ENCODE measurements around the gene LAIR1.
"Not testable (repeated sequence)": the region's sequence is repeated elsewhere in the genome, so short reads cannot be mapped to it uniquely, and the experiment has no call there.

The LAIR1 gene

DNA sequence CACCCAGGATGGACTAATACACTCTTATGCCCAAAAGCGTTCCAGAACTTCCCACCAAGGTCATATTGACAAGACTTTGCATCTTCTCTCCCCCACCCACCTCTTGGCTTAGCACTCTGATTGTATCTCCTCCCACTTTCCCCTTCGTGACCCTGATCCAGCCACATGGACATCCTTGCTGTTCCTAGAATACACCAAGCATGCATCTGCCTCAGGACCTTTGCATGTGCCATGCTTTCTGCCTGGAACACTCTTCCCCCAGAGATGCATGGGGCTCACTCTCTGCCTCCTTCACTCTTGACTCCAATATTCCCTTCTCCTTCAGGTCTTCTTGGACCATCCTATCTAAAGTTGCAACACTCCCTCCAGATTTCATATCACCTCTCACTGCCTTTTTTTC is 16.2 kb upstream of the LAIR1 start:
- Histone ChIP-seq H3K9me3 (ENCODE audit: control insufficient read depth, insufficient read depth, low read length) (peaks cover 1% of the 10 kb centered on the region), H3K4me3 (ENCODE audit: low read length) (no peak overlapping the region), H3K36me3 (ENCODE audit: control insufficient read depth, insufficient read depth, low read length) (no peaks in the 10 kb centered on the region), H3K4me1 (ENCODE audit: control insufficient read depth, insufficient read depth, low read length) (no peaks in the 10 kb centered on the region), H3K27me3 (ENCODE audit: control insufficient read depth, insufficient read depth, low read length) (no peaks in the 10 kb centered on the region), H3K27ac (ENCODE audit: low read length) (no peak overlapping the region)
- DNase-seq (ENCODE audit: low read depth, low spot score) = no peak
- no CpG with 5 or more reads among the region's 2 CpGs for whole genome bisulfite sequencing (ENCODE audit: insufficient coverage, insufficient read length)

GRCh38 chr19:54379187-54379678 is 14.5 kb upstream of the LAIR1 start:
- no peaks in the 10 kb centered on the region for H3K36me3 ChIP-seq (ENCODE audit: control insufficient read depth, insufficient read depth, low read length)
- no peak overlapping the region for H3K27ac ChIP-seq (ENCODE audit: low read length)
- no peaks in the 10 kb centered on the region; the same call in 1 of the 2 replicates for H3K4me1 ChIP-seq (ENCODE audit: control insufficient read depth, insufficient read depth, low read length)
- DNase-seq (ENCODE audit: low read depth, low spot score) = no peak
- H3K27me3 ChIP-seq (ENCODE audit: control insufficient read depth, insufficient read depth, low read length) = no peaks in the 10 kb centered on the region
- WGBS (ENCODE audit: insufficient coverage, insufficient read length) = no CpG with 5 or more reads among the region's 5 CpGs
- no peak overlapping the region for H3K4me3 ChIP-seq (ENCODE audit: low read length)
- H3K9me3 ChIP-seq (ENCODE audit: control insufficient read depth, insufficient read depth, low read length) = peaks cover 1% of the 10 kb centered on the region

GRCh38 chr19:54376610-54377285 is 12.0 kb upstream of the LAIR1 start:
- Histone ChIP-seq H3K36me3 (ENCODE audit: control insufficient read depth, insufficient read depth, low read length) (no peaks in the 10 kb centered on the region), H3K9me3 (ENCODE audit: control insufficient read depth, insufficient read depth, low read length) (peaks cover 1% of the 10 kb centered on the region), H3K27me3 (ENCODE audit: control insufficient read depth, insufficient read depth, low read length) (no peaks in the 10 kb centered on the region), H3K4me1 (ENCODE audit: control insufficient read depth, insufficient read depth, low read length) (no peaks in the 10 kb centered on the region; the same call in 1 of the 2 replicates), H3K27ac (ENCODE audit: low read length) (no peak overlapping the region), H3K4me3 (ENCODE audit: low read length) (no peak overlapping the region)
- no CpG with 5 or more reads among the region's 11 CpGs for WGBS (ENCODE audit: insufficient coverage, insufficient read length)
- no peak for DNase-seq (ENCODE audit: low read depth, low spot score)

DNA sequence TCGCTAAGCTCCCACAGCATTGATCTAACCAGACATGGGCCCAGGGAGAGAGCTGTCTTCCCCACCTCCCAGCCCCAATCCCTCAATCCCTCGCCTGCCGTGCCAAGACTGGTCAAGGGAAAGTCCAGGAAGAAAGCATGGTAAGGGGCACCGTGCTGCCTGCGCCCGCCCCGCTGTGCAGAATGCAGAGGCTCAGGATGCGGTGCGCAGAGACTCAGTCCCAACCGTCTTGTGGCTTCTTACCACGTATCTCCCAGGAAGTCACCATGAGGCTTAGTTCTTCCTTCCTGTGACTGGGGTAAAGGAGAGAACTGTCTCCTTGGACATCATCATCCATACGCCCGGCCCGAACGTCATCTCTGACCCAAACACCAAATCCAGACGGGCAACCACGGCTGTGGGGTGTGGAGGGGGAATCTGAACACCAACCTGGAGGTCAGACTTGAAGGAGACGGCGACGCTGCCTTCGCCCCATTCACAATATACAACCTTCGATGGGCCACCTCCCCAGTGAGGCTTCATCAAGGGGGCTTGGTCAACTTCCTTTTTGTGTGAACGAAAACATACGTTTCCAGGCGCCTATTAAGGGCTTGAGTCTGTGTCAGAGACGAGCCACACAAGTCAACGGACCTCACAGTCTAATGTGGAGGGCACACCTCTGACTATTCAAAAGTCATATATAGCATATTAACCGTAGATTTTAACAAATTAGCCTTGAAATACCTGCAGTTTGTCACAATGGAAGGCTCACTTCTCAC is 10.6 kb upstream of the LAIR1 start:
- H3K36me3 ChIP-seq (ENCODE audit: control insufficient read depth, insufficient read depth, low read length); H3K9me3 ChIP-seq (ENCODE audit: control insufficient read depth, insufficient read depth, low read length); H3K27ac ChIP-seq (ENCODE audit: low read length); H3K4me3 ChIP-seq (ENCODE audit: low read length); H3K27me3 ChIP-seq (ENCODE audit: control insufficient read depth, insufficient read depth, low read length); H3K4me1 ChIP-seq (ENCODE audit: control insufficient read depth, insufficient read depth, low read length); DNase-seq (ENCODE audit: low read depth, low spot score): not testable (repeated sequence)
- WGBS (ENCODE audit: insufficient coverage, insufficient read length) = no CpG with 5 or more reads among the region's 28 CpGs

DNA sequence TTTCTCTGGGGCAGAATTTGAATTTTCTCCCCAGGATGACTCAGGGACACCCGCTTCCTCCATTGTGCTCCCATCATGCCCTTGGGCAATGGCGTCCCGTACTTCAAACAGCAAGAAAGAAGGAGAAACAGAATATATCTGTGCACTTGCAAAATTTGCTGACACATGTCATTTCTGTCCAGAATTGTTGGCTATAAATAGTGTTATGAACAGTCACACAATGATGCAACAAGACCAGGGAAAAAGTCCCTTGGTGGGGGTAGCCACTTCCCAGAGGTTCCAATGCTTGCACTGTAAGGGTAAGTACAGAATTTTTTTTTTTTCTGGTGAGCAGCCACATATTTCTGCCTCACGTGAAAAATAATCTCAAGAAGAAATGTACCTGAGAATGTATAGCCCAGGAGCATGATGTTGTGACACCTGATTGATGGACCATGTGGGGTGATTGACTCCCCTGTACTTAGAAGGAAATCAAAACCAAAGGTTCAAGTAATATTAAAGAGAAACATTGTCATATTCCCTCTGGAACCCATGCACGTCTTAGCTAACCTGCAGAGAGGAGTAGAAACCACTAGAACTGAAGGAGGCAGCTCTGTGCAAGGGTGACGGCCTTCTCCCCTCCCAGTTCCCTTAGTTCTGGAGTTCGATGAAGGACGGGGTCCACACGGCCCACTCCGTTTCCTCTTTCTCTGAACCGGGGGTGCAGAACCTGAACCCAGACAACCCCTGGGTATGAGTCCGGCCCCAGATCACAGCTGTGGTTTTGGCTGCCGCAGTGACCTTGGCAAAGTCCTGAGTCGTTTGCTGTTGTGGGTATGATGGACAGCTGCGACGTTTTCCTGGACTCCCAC is 9.3 kb upstream of the LAIR1 start:
- Histone ChIP-seq H3K4me3 (ENCODE audit: low read length) (no peak overlapping the region), H3K36me3 (ENCODE audit: control insufficient read depth, insufficient read depth, low read length) (no peaks in the 10 kb centered on the region), H3K9me3 (ENCODE audit: control insufficient read depth, insufficient read depth, low read length) (peaks cover 1% of the 10 kb centered on the region), H3K4me1 (ENCODE audit: control insufficient read depth, insufficient read depth, low read length) (no peaks in the 10 kb centered on the region; the same call in 1 of the 2 replicates), H3K27me3 (ENCODE audit: control insufficient read depth, insufficient read depth, low read length) (no peaks in the 10 kb centered on the region), H3K27ac (ENCODE audit: low read length) (no peak overlapping the region)
- no CpG with 5 or more reads among the region's 16 CpGs for WGBS (ENCODE audit: insufficient coverage, insufficient read length)
- DNase-seq (ENCODE audit: low read depth, low spot score) = no peak

GRCh38 chr19:54371453-54371852 is 6.7 kb upstream of the LAIR1 start:
- WGBS (ENCODE audit: insufficient coverage, insufficient read length) = no CpG with 5 or more reads among the region's 5 CpGs
- DNase-seq (ENCODE audit: low read depth, low spot score); H3K27ac ChIP-seq (ENCODE audit: low read length); H3K9me3 ChIP-seq (ENCODE audit: control insufficient read depth, insufficient read depth, low read length); H3K4me3 ChIP-seq (ENCODE audit: low read length); H3K4me1 ChIP-seq (ENCODE audit: control insufficient read depth, insufficient read depth, low read length); H3K27me3 ChIP-seq (ENCODE audit: control insufficient read depth, insufficient read depth, low read length); H3K36me3 ChIP-seq (ENCODE audit: control insufficient read depth, insufficient read depth, low read length): not testable (repeated sequence)

DNA sequence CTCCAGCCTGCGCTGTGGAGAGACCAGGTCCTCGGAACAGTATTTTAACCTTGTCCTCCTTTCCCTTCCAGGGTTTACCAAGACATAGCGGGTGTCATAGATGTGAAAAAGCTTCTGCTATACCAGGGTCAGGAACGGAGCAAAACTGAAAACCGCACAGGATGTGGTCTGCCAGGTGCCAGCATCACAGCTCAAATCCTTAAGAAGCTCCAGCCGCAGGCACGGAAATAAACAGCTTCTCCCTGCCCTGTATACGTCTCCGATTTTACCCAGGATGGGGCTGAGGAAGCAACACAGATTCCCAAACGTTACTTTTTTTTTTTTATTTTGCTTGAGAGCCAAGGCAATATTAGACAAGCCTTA is 5.7 kb upstream of the LAIR1 start:
- WGBS (ENCODE audit: insufficient coverage, insufficient read length) = no CpG with 5 or more reads among the region's 10 CpGs
- H3K4me3 ChIP-seq (ENCODE audit: low read length); H3K27ac ChIP-seq (ENCODE audit: low read length); DNase-seq (ENCODE audit: low read depth, low spot score); H3K36me3 ChIP-seq (ENCODE audit: control insufficient read depth, insufficient read depth, low read length); H3K4me1 ChIP-seq (ENCODE audit: control insufficient read depth, insufficient read depth, low read length); H3K27me3 ChIP-seq (ENCODE audit: control insufficient read depth, insufficient read depth, low read length); H3K9me3 ChIP-seq (ENCODE audit: control insufficient read depth, insufficient read depth, low read length): not testable (repeated sequence)

GRCh38 chr19:54369688-54370433 is 5.1 kb upstream of the LAIR1 start:
- not testable (repeated sequence) for H3K36me3 ChIP-seq (ENCODE audit: control insufficient read depth, insufficient read depth, low read length); H3K9me3 ChIP-seq (ENCODE audit: control insufficient read depth, insufficient read depth, low read length); H3K4me3 ChIP-seq (ENCODE audit: low read length); H3K27me3 ChIP-seq (ENCODE audit: control insufficient read depth, insufficient read depth, low read length); H3K4me1 ChIP-seq (ENCODE audit: control insufficient read depth, insufficient read depth, low read length); H3K27ac ChIP-seq (ENCODE audit: low read length); DNase-seq (ENCODE audit: low read depth, low spot score)
- no CpG with 5 or more reads among the region's 19 CpGs for WGBS (ENCODE audit: insufficient coverage, insufficient read length)

GRCh38 chr19:54369082-54369687 is 4.5 kb upstream of the LAIR1 start:
- no peak for DNase-seq (ENCODE audit: low read depth, low spot score)
- Histone ChIP-seq H3K4me1 (ENCODE audit: control insufficient read depth, insufficient read depth, low read length) (no peaks in the 10 kb centered on the region), H3K4me3 (ENCODE audit: low read length) (no peak overlapping the region)

More at GRCh38 chr19:54369082-54369687, 4.5 kb upstream of the LAIR1 start:
- no peaks in the 10 kb centered on the region for H3K27me3 ChIP-seq (ENCODE audit: control insufficient read depth, insufficient read depth, low read length)
- H3K9me3 ChIP-seq (ENCODE audit: control insufficient read depth, insufficient read depth, low read length) = no peaks in the 10 kb centered on the region; the same call in 1 of the 2 replicates
- no peak overlapping the region for H3K27ac ChIP-seq (ENCODE audit: low read length)
- no peaks in the 10 kb centered on the region for H3K36me3 ChIP-seq (ENCODE audit: control insufficient read depth, insufficient read depth, low read length)
- no CpG with 5 or more reads among the region's 8 CpGs for WGBS (ENCODE audit: insufficient coverage, insufficient read length)
